Tibial nerve (tissue), 4 donors: Measurements from ENCODE around the gene MS4A10. TPM values are rescaled to one million over a fixed set of nuclear protein-coding genes. Genes with fewer than 3 reads are reported as not detected.
A peak's percentile ranks its signal among the peaks of the same experiment; 100 is the strongest.
"Not testable (repeated sequence)": the region's sequence is repeated elsewhere in the genome, so short reads cannot be mapped to it uniquely, and the experiment has no call there.

Experiments
- DNase-seq, 2 donors: peaks; one replicate each; pipeline ENCODE4 v3.0.0-alpha.2; 2019; ENCODE audit warnings: low spot score in 2 of 2
- H3K27ac ChIP-seq, 4 donors: fragments of 200-600 bp; sonication (generic) in 3 of 4; one replicate each; pipeline ENCODE4 v1.5.1; 2017 to 2019; ENCODE audit warnings: mild to moderate bottlenecking in 1 of 4
- H3K27me3 ChIP-seq, 2 donors: fragments of 200-600 bp; sonication (generic) in 1 of 2; one replicate each; pipeline versions ENCODE4 v1.5.1 to v1.6.0; 2017 to 2019
- H3K36me3 ChIP-seq, 3 donors: fragments of 200-600 bp; sonication (generic); one replicate each; pipeline ENCODE4 v1.5.1; 2018 to 2019
- H3K4me1 ChIP-seq, 4 donors: fragments of 200-600 bp; sonication (generic) in 3 of 4; one replicate each; pipeline ENCODE4 v1.5.1; 2017 to 2019
- H3K4me3 ChIP-seq, 4 donors: fragments of 200-600 bp; sonication (generic) in 3 of 4; one replicate each; pipeline ENCODE4 v1.5.1; 2017 to 2019; ENCODE audit warnings: mild to moderate bottlenecking in 1 of 4, moderate library complexity in 1 of 4
- H3K9me3 ChIP-seq, 4 donors: fragments of 200-600 bp; sonication (generic) in 3 of 4; one replicate each; pipeline ENCODE4 v1.5.1; 2017 to 2019
- CTCF ChIP-seq, 5 experiments: fragments of 200-600 bp in 3 of 5; fragments of 450-650 bp in 2 of 5; sonication (generic) in 3 of 5; IDR thresholded peaks; one replicate each; pipeline ENCODE4 v1.5.1; 2016 to 2019; ENCODE audit warnings: antibody characterized with exemption in 5 of 5, mild to moderate bottlenecking in 3 of 5, moderate library complexity in 2 of 5
- EP300 ChIP-seq, 2 donors: sonication (generic); formaldehyde crosslinking; IDR thresholded peaks; one replicate each; pipeline ENCODE4 v1.6.1; 2017; ENCODE audit warnings: antibody characterized with exemption in 2 of 2, mild to moderate bottlenecking in 1 of 2
- POLR2A ChIP-seq, 2 donors: fragments of 450-650 bp; IDR thresholded peaks; one replicate each; pipeline ENCODE4 v1.6.1; 2017; ENCODE audit warnings: antibody characterized with exemption in 2 of 2, mild to moderate bottlenecking in 2 of 2, moderate library complexity in 2 of 2
- WGBS, 2 donors: methylation state at CpG; one replicate each; pipeline ENCODE4 v1.1.5; 2018; 5-methylcytosine and 5-hydroxymethylcytosine counted together
- total RNA-seq, 4 donors: library from RNA; depleted of rRNA; stranded (reverse); fragments of >200 nt; gene quantifications; one replicate each; pipeline ENCODE4 v1.1.0, GENCODE V29; 2016

Gene MS4A10
- total RNA-seq, 4 donors from 2014 or later: not detected

GRCh38 chr11:60753309-60753708 lies 31.8 kb upstream of the MS4A10 start:
- WGBS, 2 donors: 60 to 66% methylated on average over 4 of the region's 4 CpGs
- no peaks in the 10 kb centered on the region for H3K36me3 ChIP-seq
- H3K27me3 ChIP-seq: no peaks in the 10 kb centered on the region
- DNase-seq: no peak
- no peak overlapping the region for H3K4me3 ChIP-seq
- H3K27ac ChIP-seq: no peak overlapping the region
- H3K9me3 ChIP-seq: no peaks in the 10 kb centered on the region
- H3K4me1 ChIP-seq: no peaks in the 10 kb centered on the region
- TF ChIP-seq POLR2A (IDR thresholded peaks at IDR 0.05) (no peak), CTCF (IDR thresholded peaks at IDR 0.05) (no peak), EP300 (IDR thresholded peaks at IDR 0.05) (no peak)

- Histone ChIP-seq H3K36me3 (no peaks in the 10 kb centered on the region), H3K9me3 (no peaks in the 10 kb centered on the region), H3K27ac (no peak overlapping the region), H3K4me1 (no peaks in the 10 kb centered on the region), H3K4me3 (no peak overlapping the region), H3K27me3 (no peaks in the 10 kb centered on the region)
- TF ChIP-seq CTCF (IDR thresholded peaks at IDR 0.05): no peak
- TF ChIP-seq EP300 (IDR thresholded peaks at IDR 0.05): no peak
- no peak for TF ChIP-seq POLR2A (IDR thresholded peaks at IDR 0.05)
- DNase-seq: no peak
- 82 to 90% methylated on average over 6 of the region's 6 CpGs for WGBS, 2 donors
Observed at GRCh38 chr11:60754887-60755286, 30.2 kb upstream of the MS4A10 start.

- WGBS, 2 donors: 53 to 55% methylated on average over 14 of the region's 14 CpGs
Observed at GRCh38 chr11:60756307-60757032, 28.7 kb upstream of the MS4A10 start, which contains the start of gene MS4A15. MS4A15 (plus strand) TSS chr11:60756867; CDS start chr11:60763734, 6,867 bp downstream.

GRCh38 chr11:60757231-60757800 lies 27.8 kb upstream of the MS4A10 start:
- no peak overlapping the region for H3K4me3 ChIP-seq
- 91 to 92% methylated on average over 19 of the region's 19 CpGs for WGBS, 2 donors
- no peaks in the 10 kb centered on the region for H3K36me3 ChIP-seq
- no peaks in the 10 kb centered on the region for H3K27me3 ChIP-seq
- no peaks in the 10 kb centered on the region for H3K9me3 ChIP-seq
- TF ChIP-seq CTCF (IDR thresholded peaks at IDR 0.05) (no peak), EP300 (IDR thresholded peaks at IDR 0.05) (no peak), POLR2A (IDR thresholded peaks at IDR 0.05) (no peak)
- no peak for DNase-seq
- no peak overlapping the region for H3K27ac ChIP-seq
- no peaks in the 10 kb centered on the region for H3K4me1 ChIP-seq

More at GRCh38 chr11:60756307-60757032, 28.7 kb upstream of the MS4A10 start, which contains the start of gene MS4A15:
- no peaks in the 10 kb centered on the region for H3K4me1 ChIP-seq
- no peak within 1 kb of the TSS for H3K4me3 ChIP-seq
- peak in 1 of 5 experiments; percentile 17 for TF ChIP-seq CTCF (IDR thresholded peaks at IDR 0.05)
- TF ChIP-seq EP300 (IDR thresholded peaks at IDR 0.05): no peak
- no peaks in the 10 kb centered on the region for H3K27me3 ChIP-seq
- no peak within 1 kb of the TSS for H3K27ac ChIP-seq
- no peak for DNase-seq
- H3K9me3 ChIP-seq: no peaks in the 10 kb centered on the region
- no peaks in the 10 kb centered on the region for H3K36me3 ChIP-seq

- H3K27ac ChIP-seq, H3K4me1 ChIP-seq, H3K36me3 ChIP-seq, H3K27me3 ChIP-seq, DNase-seq, H3K9me3 ChIP-seq, H3K4me3 ChIP-seq: not testable (repeated sequence)
- 91 to 95% methylated on average over 4 of the region's 4 CpGs for WGBS, 2 donors
Observed at GRCh38 chr11:60758671-60759070, 26.5 kb upstream of the MS4A10 start.

GRCh38 chr11:60759438-60760225 lies 25.5 kb upstream of the MS4A10 start:
- 78 to 79% methylated on average over 22 of the region's 22 CpGs for WGBS, 2 donors
- not testable (repeated sequence) for H3K4me1 ChIP-seq, H3K27me3 ChIP-seq, H3K4me3 ChIP-seq, H3K36me3 ChIP-seq, H3K9me3 ChIP-seq, H3K27ac ChIP-seq, DNase-seq
